PC-3 (cell line): ENCODE measurements around the gene MAT2B. TPM values are rescaled to one million over a fixed set of nuclear protein-coding genes. Genes with fewer than 3 reads are reported as not detected.

Experiments used
- ATAC-seq: fragments of 200-7000 bp; cut with Tn5 transposase; 2 replicates; pipeline ENCODE4 v1.9.1; 2020; ENCODE audit warnings: mild to moderate bottlenecking, moderate library complexity
- BruUV-seq: library from RNA; stranded (reverse); fragments of 400-500 nt; replicated peaks from 2 replicates; lab custom pipeline; 2021; lab: Mats Ljungman, UMichigan
- CTCF ChIA-PET: fragments of 300-600 bp; sonication (Branson Sonifier 250); formaldehyde crosslinking; loops from one replicate; lab custom pipeline; 2022; ENCODE audit warnings: antibody characterized with exemption; lab: Charles Lee
- POLR2A ChIA-PET: fragments of 300-600 bp; sonication (Branson Sonifier 250); formaldehyde crosslinking; loops from one replicate; lab custom pipeline; 2022; ENCODE audit warnings: antibody characterized with exemption; ENCODE audit not compliant: unreplicated experiment; lab: Charles Lee
- DNase-seq: peaks from one replicate; pipeline ENCODE4 v3.0.0-alpha.2; 2015
- H2AFZ ChIP-seq: fragments of 300-600 bp; sonication (generic); 2 replicates; pipeline ENCODE4 v1.6.0; 2016; ENCODE audit warnings: antibody characterized with exemption, low read length
- H3F3A ChIP-seq: fragments of 300-600 bp; sonication (generic); one replicate; pipeline ENCODE4 v1.6.0; 2017; ENCODE audit warnings: antibody characterized with exemption, low read length, control low read depth, mild to moderate bottlenecking; ENCODE audit not compliant: unreplicated experiment
- H3K27ac ChIP-seq: fragments of 300-600 bp; sonication (generic); 2 replicates; pipeline ENCODE4 v1.5.1; 2016; ENCODE audit warnings: mild to moderate bottlenecking, low read length
- H3K27me3 ChIP-seq: fragments of 300-600 bp; sonication (generic); 2 replicates; pipeline ENCODE4 v1.6.1; 2016; ENCODE audit warnings: low read length, mixed read lengths
- H3K36me3 ChIP-seq: fragments of 300-600 bp; sonication (generic); 2 replicates; pipeline ENCODE4 v1.6.1; 2016; ENCODE audit warnings: low read depth, mixed run types, low read length, mixed read lengths
- H3K4me1 ChIP-seq: fragments of 300-600 bp; sonication (generic); 2 replicates; pipeline ENCODE4 v1.5.1; 2016; ENCODE audit warnings: low read length; ENCODE audit not compliant: insufficient read depth
- H3K4me2 ChIP-seq: fragments of 300-600 bp; sonication (generic); 2 replicates; pipeline ENCODE4 v1.6.0; 2016; ENCODE audit warnings: low read length
- H3K4me3 ChIP-seq: fragments of 300-600 bp; sonication (generic); 2 replicates; pipeline ENCODE4 v1.5.1; 2016; ENCODE audit warnings: mild to moderate bottlenecking, low read length, mixed read lengths
- H3K79me2 ChIP-seq: fragments of 300-600 bp; sonication (generic); 2 replicates; pipeline ENCODE4 v1.6.1; 2017; ENCODE audit warnings: low read length, mixed read lengths
- H3K9ac ChIP-seq: fragments of 300-600 bp; sonication (generic); 2 replicates; pipeline ENCODE4 v1.6.0; 2016; ENCODE audit warnings: mild to moderate bottlenecking, low read length
- H3K9me2 ChIP-seq: fragments of 300-600 bp; sonication (generic); replicated peaks from 2 replicates; pipeline ENCODE4 v1.6.1; 2016; ENCODE audit warnings: mixed run types, low read length, mixed read lengths
- H3K9me3 ChIP-seq: fragments of 300-600 bp; sonication (generic); 2 replicates; pipeline ENCODE4 v1.6.1; 2016; ENCODE audit warnings: low read length, mixed read lengths
- H4K20me1 ChIP-seq: fragments of 300-600 bp; sonication (generic); 2 replicates; pipeline ENCODE4 v1.6.1; 2016; ENCODE audit warnings: low read length, mixed read lengths
- CTCF ChIP-seq: fragments of 300-600 bp; sonication (generic); conservative IDR thresholded peaks from 2 replicates; pipeline ENCODE4 v1.5.1; 2017; ENCODE audit warnings: antibody characterized with exemption, low read depth, mild to moderate bottlenecking, low read length
- EZH2 ChIP-seq: fragments of 300-600 bp; sonication (generic); IDR thresholded peaks from one replicate; pipeline ENCODE4 v1.6.1; 2017; ENCODE audit warnings: antibody characterized with exemption, mild to moderate bottlenecking, low read length; ENCODE audit not compliant: unreplicated experiment
- EZH2phosphoT487 ChIP-seq: fragments of 300-600 bp; sonication (generic); IDR thresholded peaks from 2 replicates; pipeline ENCODE4 v1.6.1; 2018; ENCODE audit warnings: mild to moderate bottlenecking, antibody characterized with exemption, low read length, borderline replicate concordance
- intact Hi-C: fragments of 100-400 bp; cut with micrococcal nuclease; formaldehyde crosslinking; loops from 2 replicates; pipeline ENCODE4 v1.9.0; 2023
- total RNA-seq: library from RNA; depleted of rRNA; stranded (reverse); fragments of >200 nt; gene quantifications from 2 replicates; pipeline ENCODE4 v1.2.3, GENCODE V29; 2014

The MAT2B gene
- total RNA-seq, 1 experiment from 2014 or later, result 24.3 TPM

DNA sequence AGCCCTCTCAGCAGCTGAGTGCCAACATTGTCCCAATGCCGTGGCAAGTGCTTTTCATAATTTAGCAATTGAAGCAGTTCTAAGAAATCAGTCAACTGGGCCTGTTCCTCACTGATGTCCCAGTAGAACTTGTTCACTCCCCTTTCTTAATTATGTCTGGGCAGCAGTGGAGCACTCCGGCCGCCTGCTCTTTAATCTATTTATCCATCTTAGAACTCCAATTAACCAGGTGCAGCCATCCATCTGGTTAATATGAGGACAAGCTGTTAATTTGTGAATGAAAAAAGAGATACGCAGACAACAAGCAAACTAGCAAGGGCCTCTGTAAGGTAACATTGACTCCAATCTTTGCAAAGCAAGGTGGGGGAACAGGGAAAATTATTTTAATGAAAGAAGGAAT lies 39.4 kb downstream of the MAT2B start:
- H3K4me2 ChIP-seq, result no peak overlapping the region
- no peak overlapping the region for H3K9ac ChIP-seq
- no peaks in the 10 kb centered on the region for H3K4me1 ChIP-seq
- no peaks in the 10 kb centered on the region for H3K79me2 ChIP-seq
- H2AFZ ChIP-seq, result no peak overlapping the region
- H3K27me3 ChIP-seq, result peaks cover 70% of the 10 kb centered on the region
- no peak for TF ChIP-seq CTCF
- TF ChIP-seq EZH2, result no peak
- TF ChIP-seq EZH2phosphoT487, result no peak
- no peak overlapping the region for H3K4me3 ChIP-seq
- intact Hi-C loops, result no loop called here
- ChIA-PET CTCF (no interaction called here), POLR2A (no interaction called here)
- no peak for DNase-seq
- H3K36me3 ChIP-seq, result no peaks in the 10 kb centered on the region
- no peaks in the 10 kb centered on the region for H3K9me3 ChIP-seq
- no peaks in the 10 kb centered on the region for H4K20me1 ChIP-seq
- no TSS peak for BruUV-seq
- no peaks in the 10 kb centered on the region for H3K9me2 ChIP-seq
- ATAC-seq, result no peak
- no peak overlapping the region for H3K27ac ChIP-seq
- no peaks in the 10 kb centered on the region for H3F3A ChIP-seq

DNA sequence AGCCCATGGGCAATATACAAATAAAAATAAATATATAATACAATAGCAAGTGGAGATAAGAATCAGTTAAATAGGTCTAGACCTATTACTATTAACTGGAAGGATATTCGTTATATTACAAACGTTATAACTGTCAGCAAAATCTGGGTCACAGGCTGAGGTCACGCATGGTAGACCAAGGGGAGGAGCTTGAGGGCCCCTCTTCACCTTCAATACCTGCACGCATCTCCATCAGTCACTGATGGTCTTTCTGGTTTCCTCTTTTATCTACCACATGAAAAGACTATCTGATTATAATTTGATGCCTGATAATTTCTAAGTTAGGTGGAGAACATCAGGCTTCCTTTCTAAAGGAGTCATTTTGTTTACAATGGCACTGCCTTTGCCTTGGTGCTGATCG lies 43.2 kb downstream of the MAT2B start:
- BruUV-seq, result no TSS peak
- H3K4me3 ChIP-seq, result no peak overlapping the region
- CTCF ChIA-PET, result no interaction called here
- peaks cover 67% of the 10 kb centered on the region for H3K27me3 ChIP-seq
- H3K9me3 ChIP-seq, result no peaks in the 10 kb centered on the region
- H3K4me2 ChIP-seq, result no peak overlapping the region
- H3K9me2 ChIP-seq, result no peaks in the 10 kb centered on the region
- no peaks in the 10 kb centered on the region for H3K36me3 ChIP-seq
- no peaks in the 10 kb centered on the region for H3F3A ChIP-seq
- H2AFZ ChIP-seq, result no peak overlapping the region
- no peaks in the 10 kb centered on the region for H3K79me2 ChIP-seq
- intact Hi-C loops, result no loop called here
- POLR2A ChIA-PET, result no interaction called here
- no peaks in the 10 kb centered on the region for H3K4me1 ChIP-seq
- no peak for ATAC-seq
- H3K27ac ChIP-seq, result no peak overlapping the region
- H4K20me1 ChIP-seq, result no peaks in the 10 kb centered on the region
- H3K9ac ChIP-seq, result no peak overlapping the region
- DNase-seq, result no peak
- TF ChIP-seq CTCF, result no peak
- no peak for TF ChIP-seq EZH2phosphoT487
- no peak for TF ChIP-seq EZH2

DNA sequence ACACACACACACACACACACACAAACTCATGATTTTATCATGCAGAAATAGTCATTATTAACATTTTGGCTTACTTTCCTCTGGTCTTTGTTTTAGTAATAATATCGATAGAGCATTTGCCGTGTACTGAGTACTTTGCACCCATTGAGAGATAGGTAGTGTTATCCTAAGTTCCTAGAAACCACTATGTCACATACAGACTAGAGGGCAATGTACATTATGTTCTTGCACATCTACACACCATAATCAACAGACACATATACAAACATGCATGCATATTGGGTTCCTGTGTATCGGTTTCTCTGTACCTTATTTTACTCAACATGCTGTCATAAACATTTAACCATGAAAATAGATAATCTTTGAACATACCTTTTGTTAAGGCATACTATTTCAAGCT lies 45.7 kb downstream of the MAT2B start:
- POLR2A ChIA-PET, result no interaction called here
- intact Hi-C loops, result no loop called here
- DNase-seq, result no peak
- no peaks in the 10 kb centered on the region for H3K4me1 ChIP-seq
- no TSS peak for BruUV-seq
- CTCF ChIA-PET, result no interaction called here
- H3K4me2 ChIP-seq, result no peak overlapping the region
- no peak overlapping the region for H2AFZ ChIP-seq
- H3K27me3 ChIP-seq, result peaks cover 60% of the 10 kb centered on the region
- H3K9me2 ChIP-seq, result no peaks in the 10 kb centered on the region
- no peak for TF ChIP-seq EZH2
- TF ChIP-seq CTCF, result no peak
- TF ChIP-seq EZH2phosphoT487, result no peak
- no peak overlapping the region for H3K4me3 ChIP-seq
- H3K9me3 ChIP-seq, result no peaks in the 10 kb centered on the region
- no peak for ATAC-seq
- H3K79me2 ChIP-seq, result no peaks in the 10 kb centered on the region
- no peak overlapping the region for H3K9ac ChIP-seq
- H3K36me3 ChIP-seq, result no peaks in the 10 kb centered on the region
- no peaks in the 10 kb centered on the region for H3F3A ChIP-seq
- H3K27ac ChIP-seq, result no peak overlapping the region
- H4K20me1 ChIP-seq, result no peaks in the 10 kb centered on the region
